Fibroblast of skin of right biceps (primary cell): ENCODE results near the gene PRKAG1.
A peak's percentile ranks its signal among the peaks of the same experiment; 100 is the strongest.

Experiments used
- DNase-seq: peaks from one replicate; pipeline ENCODE4 v3.0.0-alpha.2; 2013

Gene PRKAG1

DNA sequence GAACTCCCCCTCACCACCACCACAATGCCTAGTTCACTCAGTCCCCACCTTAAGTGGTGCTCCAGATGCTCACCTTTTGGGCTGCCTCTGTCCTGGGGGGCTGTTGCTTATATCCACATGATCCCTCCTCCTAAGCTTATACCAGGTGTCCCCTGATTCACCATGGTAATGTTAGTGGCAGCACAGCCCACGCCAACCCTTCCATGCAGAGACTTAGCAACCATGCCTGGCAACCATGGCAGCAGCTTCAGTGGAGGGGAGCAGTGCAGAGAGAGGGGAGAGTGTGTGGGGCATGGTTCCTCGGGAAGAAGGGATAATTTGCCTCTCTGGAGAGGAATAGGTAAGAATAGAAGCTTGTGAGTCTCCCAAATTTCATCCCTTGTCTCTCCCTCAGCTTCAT lies 18.2 kb downstream of the PRKAG1 start:
- no peak for DNase-seq

DNA sequence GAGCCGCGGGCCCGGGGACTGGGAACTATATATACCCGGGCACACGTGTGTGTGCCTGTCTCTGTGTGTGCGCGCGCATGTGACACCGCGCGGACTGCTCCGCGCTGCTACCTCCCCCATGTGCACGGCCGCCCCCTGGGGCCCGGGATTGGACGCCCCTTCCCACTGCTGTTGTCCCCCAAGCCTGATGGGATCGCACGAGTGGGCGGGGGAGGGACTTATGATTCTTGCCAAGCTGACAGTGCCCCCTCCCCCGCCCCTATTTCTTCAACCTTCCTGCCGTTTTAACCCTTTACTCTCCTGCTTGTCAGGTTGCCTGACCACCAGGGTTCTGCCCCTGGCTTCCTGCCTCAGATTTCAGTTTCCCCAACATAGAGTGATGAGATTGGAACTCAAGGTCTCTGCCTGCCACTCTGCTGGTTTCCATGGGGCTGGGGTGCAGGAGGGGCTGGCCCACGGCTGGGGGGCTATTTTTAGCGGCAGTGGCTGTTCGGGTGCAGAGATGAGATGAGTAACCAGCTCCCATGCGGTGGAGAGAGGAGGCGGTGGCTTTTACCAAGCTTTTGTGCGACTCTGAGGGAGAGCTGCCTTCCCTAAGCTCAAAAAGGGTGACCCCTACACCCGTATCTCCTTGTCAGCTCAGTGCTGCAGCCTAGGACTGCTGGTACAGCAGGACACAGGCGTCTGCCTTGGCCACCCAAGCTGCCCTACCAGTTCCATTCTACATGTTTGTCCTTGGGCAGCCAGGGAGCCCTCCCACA lies 19.0 kb downstream of the PRKAG1 start, which contains the start of gene DDN:
TSS of gene DDN (minus strand) at position 5 of the 761 bp plus-strand sequence. CDS start 88 bp downstream, outside the sequence.
- DNase-seq, result peak; percentile 65

DNA sequence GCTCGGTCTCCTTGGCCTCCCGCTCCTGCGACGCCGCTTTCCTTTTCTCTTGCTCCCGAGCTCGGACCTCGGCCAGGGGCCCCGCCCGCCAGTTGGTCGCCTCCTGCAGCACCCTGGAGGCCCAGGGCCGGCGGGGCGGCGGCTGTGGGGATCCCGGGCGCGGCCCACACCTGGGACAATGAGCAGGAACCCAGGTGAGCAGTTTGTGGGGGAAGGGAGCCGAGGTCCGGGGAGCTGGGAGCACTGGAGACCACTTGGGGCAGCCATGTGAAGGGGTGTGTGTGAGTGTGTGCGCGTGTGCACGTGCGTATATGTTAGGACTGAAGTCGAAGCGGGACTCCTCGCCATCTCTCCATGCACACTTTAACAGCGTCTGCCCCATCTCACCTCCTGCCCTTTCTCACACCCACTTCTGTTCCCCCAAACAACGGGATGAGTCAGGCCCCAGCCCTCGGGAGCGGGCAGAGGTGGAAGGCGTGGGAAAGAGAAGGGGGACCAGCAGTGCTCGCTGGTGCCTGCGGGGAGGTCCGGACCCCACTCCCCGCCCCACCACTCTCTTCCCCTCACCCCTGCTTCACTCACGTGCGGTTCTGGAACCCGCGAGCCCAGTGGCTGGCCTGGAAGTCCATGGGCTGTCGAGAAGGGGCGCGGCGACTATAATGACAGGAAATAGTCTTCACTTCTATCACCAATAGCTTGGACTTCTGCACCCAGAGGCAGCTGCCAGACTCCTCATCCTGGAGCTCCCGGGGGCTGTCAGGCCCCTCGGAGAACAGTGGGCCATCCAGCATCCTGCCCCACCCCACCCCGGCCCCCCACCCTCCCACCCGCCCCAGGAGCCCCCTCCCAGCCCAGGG lies 19.9 kb downstream of the PRKAG1 start:
- DNase-seq, result no peak

- no peak for DNase-seq
Observed at GRCh38 chr12:48997719-48998496, 20.7 kb downstream of the PRKAG1 start.

GRCh38 chr12:48996794-48997718 lies 21.5 kb downstream of the PRKAG1 start:
- DNase-seq, result peak; percentile 74

- DNase-seq, result peak; percentile 81
Observed at GRCh38 chr12:48995086-48995879, 23.3 kb downstream of the PRKAG1 start.

DNA sequence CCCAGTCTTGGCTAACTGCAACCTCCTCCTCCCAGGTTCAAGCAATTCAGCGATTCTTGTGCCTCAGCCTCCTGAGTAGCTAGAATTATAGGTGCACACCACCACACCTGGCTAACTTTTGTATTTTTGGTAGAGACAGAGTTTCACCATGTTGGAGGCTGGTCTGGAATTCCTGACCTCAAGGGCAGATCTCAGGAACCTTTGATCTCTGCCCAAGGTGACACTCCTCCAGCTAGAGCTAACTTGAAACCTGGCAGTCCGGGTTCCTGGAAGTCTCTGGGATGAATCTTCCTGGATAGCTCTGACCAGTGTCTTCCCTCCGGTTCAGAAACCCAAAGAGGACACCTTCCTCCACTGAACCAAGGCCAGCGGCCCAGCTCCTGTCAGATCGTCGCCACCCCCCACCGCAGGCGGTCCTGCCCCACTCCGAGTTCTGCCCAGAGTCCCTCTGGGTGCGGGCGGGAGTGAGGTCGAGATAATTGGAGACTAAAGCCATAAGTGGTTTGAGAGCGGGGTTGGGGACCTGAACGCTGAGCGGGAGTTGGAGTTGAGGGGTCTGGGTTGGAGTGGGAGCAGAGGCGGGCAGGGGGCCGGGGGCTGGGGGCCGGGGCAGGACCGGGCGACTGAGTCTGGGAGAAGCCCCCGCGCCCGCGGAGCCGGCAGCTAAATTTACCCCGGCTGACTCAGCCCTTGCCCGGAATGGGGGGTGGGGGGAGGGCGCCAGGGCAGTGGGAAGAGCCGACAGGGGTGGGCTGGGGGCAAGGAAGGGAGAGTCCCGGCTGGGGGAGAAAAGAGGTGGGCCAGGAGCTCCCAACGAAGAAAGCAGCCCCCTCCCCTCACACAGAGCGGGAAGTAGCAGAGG lies 24.1 kb downstream of the PRKAG1 start:
- DNase-seq, result no peak

GRCh38 chr12:48993787-48994186 lies 24.8 kb downstream of the PRKAG1 start:
- DNase-seq, result peak; percentile 31

- DNase-seq, result no peak
Observed at GRCh38 chr12:48991247-48992050, 27.1 kb downstream of the PRKAG1 start.

- DNase-seq, result no peak
Observed at GRCh38 chr12:48990552-48990951, 28.0 kb downstream of the PRKAG1 start.

DNA sequence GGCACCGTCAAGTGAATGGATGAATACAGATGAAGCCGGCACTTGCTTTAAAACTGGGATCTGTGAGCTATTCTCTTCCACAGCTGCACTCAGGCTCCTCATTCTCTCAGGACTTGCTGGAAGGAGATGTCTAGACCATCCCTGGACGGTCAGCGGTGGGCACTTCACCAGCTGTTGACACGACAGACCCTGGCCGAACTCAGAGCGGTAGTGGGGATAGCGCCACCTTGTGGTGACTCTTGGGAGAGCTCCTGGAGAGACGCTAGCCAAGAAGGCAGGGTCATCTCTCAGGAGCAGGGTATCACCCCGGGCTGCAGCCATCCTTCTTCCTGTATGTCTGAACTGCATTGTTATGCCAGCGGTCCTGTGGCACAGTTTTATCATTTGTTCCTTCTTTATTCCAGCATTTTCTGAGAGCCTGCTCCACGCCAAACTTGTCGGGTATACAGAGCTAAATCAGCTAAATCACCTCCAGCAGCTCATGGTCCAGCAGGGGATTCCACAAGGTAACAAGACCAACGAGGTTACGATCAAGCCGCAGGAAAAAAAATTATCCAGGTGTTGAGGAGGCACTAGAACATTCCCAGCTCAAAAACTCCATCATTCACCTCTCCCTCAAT lies 30.4 kb downstream of the PRKAG1 start:
- DNase-seq, result no peak

GRCh38 chr12:48986720-48987291 lies 31.8 kb downstream of the PRKAG1 start:
- DNase-seq, result no peak

DNA sequence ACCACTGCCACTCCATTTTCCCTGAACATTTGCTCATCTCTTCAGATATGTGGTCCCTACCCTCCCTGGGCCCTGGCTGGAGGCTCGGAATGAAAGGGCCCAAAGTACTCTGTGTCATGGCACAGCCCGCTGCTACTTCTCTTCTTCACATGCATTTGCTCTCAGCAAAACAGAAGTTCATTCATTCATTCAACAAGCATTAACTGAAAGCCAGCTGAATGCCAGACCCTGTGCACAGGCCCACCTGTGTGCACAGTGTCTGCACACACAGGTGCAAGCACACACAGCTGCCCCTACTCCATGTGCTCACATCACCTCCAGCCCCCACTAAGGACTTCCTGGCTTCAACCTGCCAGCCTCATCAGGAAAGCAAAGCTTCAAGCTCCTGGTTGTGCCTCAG lies 32.7 kb downstream of the PRKAG1 start:
- DNase-seq, result no peak

DNA sequence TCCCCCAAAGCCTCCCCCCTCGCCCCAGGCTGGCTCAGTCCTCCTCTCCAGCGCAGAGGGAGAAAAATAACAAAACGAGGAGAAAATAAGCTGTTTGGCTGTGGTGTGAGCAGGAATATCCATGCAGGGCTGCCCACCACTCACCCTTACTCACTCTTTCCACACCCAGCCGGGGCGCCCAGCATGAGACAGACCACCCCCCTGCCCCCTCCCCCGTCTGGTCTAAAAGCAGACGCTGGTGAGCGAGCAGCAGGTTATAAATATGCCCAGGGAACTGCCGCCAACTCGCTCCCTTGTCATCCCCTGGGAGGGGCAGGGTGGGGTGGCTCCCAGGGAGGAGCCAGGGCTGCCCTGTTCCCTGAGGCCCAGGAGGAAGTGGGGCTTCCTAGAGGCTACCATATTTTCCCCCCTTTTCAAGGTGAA lies 33.1 kb downstream of the PRKAG1 start:
- DNase-seq, result no peak

DNA sequence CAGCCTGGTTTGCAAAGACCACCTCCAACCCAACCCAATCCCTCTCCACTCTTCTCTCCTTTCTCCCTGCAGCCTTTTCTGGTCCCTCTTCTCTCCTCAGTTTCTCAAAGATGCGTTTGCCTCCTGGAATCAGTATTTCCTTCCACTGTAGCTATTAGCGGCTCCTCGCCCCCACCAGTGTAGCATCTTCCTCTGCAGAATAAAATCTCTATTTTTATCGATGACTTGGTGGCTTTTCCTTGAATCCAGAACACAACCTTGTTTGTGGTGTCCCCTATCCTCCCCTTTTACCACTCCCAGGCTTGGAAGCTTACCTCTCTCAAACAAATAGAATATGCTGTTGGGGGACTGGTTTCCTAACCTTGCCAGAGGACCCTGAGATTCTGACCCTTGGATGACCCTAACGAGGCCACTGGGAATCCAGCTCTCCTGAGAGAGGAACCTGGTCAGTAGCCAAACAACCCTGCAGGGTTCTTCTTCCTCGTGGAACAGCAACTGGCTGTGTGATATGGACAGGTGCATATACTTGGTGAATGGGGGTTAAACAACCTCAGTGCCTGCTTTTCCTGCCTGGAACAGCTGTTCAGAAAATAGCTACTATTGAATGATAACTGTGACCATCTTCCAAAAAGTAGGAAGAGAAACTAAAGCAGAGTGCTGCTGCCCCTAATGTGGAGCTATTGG lies 36.0 kb downstream of the PRKAG1 start:
- no peak for DNase-seq

GRCh38 chr12:48981757-48982157 lies 36.8 kb downstream of the PRKAG1 start:
- DNase-seq, result no peak

- no peak for DNase-seq
Observed at GRCh38 chr12:48980953-48981756, 37.4 kb downstream of the PRKAG1 start.
